Osteocyte (in vitro differentiated cells): Measurements from ENCODE around the gene SYNDIG1. TPM values are rescaled to one million over a fixed set of nuclear protein-coding genes. Genes with fewer than 3 reads are reported as not detected.
A peak's percentile ranks its signal among the peaks of the same experiment; 100 is the strongest.

Source experiments
- DNase-seq: peaks from one replicate; pipeline ENCODE4 v3.0.0; 2021; ENCODE audit warnings: mixed read lengths; ENCODE audit not compliant: unreplicated experiment; ENCODE audit errors: extremely low spot score
- H3K27ac Mint-ChIP-seq: one replicate; pipeline ENCODE4 v1.8.0; 2021; ENCODE audit warnings: mild to moderate bottlenecking, mixed read lengths; ENCODE audit not compliant: unreplicated experiment
- H3K27me3 Mint-ChIP-seq: one replicate; pipeline ENCODE4 v1.8.0; 2021; ENCODE audit warnings: mixed read lengths; ENCODE audit not compliant: unreplicated experiment
- H3K36me3 Mint-ChIP-seq: one replicate; pipeline ENCODE4 v1.8.0; 2021; ENCODE audit warnings: mixed read lengths; ENCODE audit not compliant: unreplicated experiment
- H3K4me1 Mint-ChIP-seq: one replicate; pipeline ENCODE4 v1.8.0; 2021; ENCODE audit warnings: mixed read lengths; ENCODE audit not compliant: unreplicated experiment
- H3K4me3 Mint-ChIP-seq: one replicate; pipeline ENCODE4 v1.8.0; 2021; ENCODE audit warnings: mild to moderate bottlenecking, moderate library complexity, mixed read lengths; ENCODE audit not compliant: unreplicated experiment
- H3K9me3 Mint-ChIP-seq: one replicate; pipeline ENCODE4 v1.8.0; 2021; ENCODE audit warnings: mixed read lengths; ENCODE audit not compliant: unreplicated experiment
- CTCF ChIP-seq: fragments of 200-600 bp; sonication (generic); IDR thresholded peaks from 2 replicates; pipeline ENCODE4 v1.5.0; 2021; ENCODE audit warnings: antibody characterized with exemption, mild to moderate bottlenecking, moderate library complexity
- total RNA-seq: library from RNA; stranded (reverse); gene quantifications from 2 replicates; pipeline ENCODE4 v1.2.1, GENCODE V29; 2021

Gene SYNDIG1
- total RNA-seq, 1 donor from 2014 or later, result 0.40 TPM

GRCh38 chr20:24574307-24574706, 104.9 kb downstream of the SYNDIG1 start:
- peaks cover 4% of the 10 kb centered on the region for H3K9me3 Mint-ChIP-seq

GRCh38 chr20:24574797-24575196, 105.4 kb downstream of the SYNDIG1 start:
- H3K36me3 Mint-ChIP-seq, result no peaks in the 10 kb centered on the region
- no peaks in the 10 kb centered on the region for H3K4me1 Mint-ChIP-seq
- no peak overlapping the region for H3K27ac Mint-ChIP-seq
- no peak for TF ChIP-seq CTCF
- H3K4me3 Mint-ChIP-seq, result no peak overlapping the region
- DNase-seq, result no peak
- peaks cover 4% of the 10 kb centered on the region for H3K9me3 Mint-ChIP-seq
- H3K27me3 Mint-ChIP-seq, result no peaks in the 10 kb centered on the region

More at GRCh38 chr20:24574307-24574706, 104.9 kb downstream of the SYNDIG1 start:
- Mint-ChIP-seq H3K27ac (no peak overlapping the region), H3K4me1 (no peaks in the 10 kb centered on the region), H3K36me3 (no peaks in the 10 kb centered on the region), H3K4me3 (no peak overlapping the region), H3K27me3 (no peaks in the 10 kb centered on the region)
- DNase-seq, result no peak
- TF ChIP-seq CTCF, result no peak

GRCh38 chr20:24575811-24576210, 106.4 kb downstream of the SYNDIG1 start:
- Mint-ChIP-seq H3K27ac (no peak overlapping the region), H3K4me1 (no peaks in the 10 kb centered on the region), H3K36me3 (no peaks in the 10 kb centered on the region), H3K4me3 (no peak overlapping the region), H3K27me3 (no peaks in the 10 kb centered on the region), H3K9me3 (peaks cover 4% of the 10 kb centered on the region)
- DNase-seq, result no peak
- TF ChIP-seq CTCF, result no peak

- peak; percentile 73 for DNase-seq
- H3K4me1 Mint-ChIP-seq, result no peaks in the 10 kb centered on the region
- H3K9me3 Mint-ChIP-seq, result peaks cover 4% of the 10 kb centered on the region
- H3K27me3 Mint-ChIP-seq, result no peaks in the 10 kb centered on the region
- H3K36me3 Mint-ChIP-seq, result no peaks in the 10 kb centered on the region
- no peak for TF ChIP-seq CTCF
- no peak overlapping the region for H3K4me3 Mint-ChIP-seq
- H3K27ac Mint-ChIP-seq, result no peak overlapping the region
Measured at GRCh38 chr20:24576447-24576846, 107.0 kb downstream of the SYNDIG1 start.

GRCh38 chr20:24577271-24577909, 108.0 kb downstream of the SYNDIG1 start:
- peak; percentile 75 for DNase-seq
- no peak for TF ChIP-seq CTCF
- H3K27me3 Mint-ChIP-seq, result no peaks in the 10 kb centered on the region
- H3K27ac Mint-ChIP-seq, result no peak overlapping the region
- peaks cover 4% of the 10 kb centered on the region for H3K9me3 Mint-ChIP-seq
- H3K36me3 Mint-ChIP-seq, result no peaks in the 10 kb centered on the region
- no peaks in the 10 kb centered on the region for H3K4me1 Mint-ChIP-seq
- no peak overlapping the region for H3K4me3 Mint-ChIP-seq
